ENCODE measurements around the gene RERG.

RERG gene

DNA sequence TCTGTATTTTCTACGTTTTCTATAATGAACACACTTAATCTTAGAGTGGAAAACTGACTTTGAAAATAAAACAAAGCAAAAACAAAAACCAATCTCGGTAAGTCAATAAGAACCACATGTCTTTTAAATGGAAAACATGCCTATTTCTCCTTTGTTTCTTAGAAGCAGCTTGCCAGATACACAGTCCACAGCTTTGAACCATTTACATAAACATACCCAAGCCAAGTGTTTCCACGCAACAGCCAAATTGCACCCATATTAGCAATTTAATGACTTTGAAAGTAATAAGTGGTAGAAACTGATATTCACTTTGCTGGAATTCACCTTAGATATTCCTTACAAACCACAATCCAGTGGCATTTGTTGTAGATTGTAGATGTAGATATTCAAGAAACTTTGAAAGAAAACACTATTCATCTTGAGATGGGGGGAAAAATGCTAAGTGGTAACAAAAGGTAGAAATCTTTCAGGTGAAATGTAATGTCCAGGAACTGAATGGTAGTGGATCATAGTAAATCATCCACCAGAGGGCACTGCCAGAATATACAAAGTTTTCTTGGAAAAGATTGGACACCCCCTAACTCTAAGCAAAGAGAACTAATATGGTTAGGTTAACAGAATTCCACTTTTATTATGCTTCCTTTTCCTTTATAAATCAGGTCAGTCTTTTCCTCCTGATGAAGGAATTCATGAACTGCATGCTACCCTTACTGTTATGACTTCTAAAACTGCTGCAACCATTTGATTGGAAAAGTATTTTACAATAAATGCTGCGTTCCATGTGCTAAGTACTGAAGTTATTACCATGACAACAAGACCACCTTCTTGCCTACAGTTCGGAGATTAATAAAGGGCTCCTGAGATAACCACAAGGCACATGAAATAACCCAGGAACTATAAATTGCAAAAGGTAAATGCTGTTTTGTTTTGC lies 69.8 kb downstream of the RERG start:
- Histone ChIP-seq H3K36me3 (ENCODE audit: control insufficient read depth, insufficient read depth, low read length) (no peaks in the 10 kb centered on the region), H3K27ac (ENCODE audit: low read length) (no peak overlapping the region), H3K27me3 (ENCODE audit: control insufficient read depth, insufficient read depth, low read length) (no peaks in the 10 kb centered on the region), H3K4me1 (ENCODE audit: control insufficient read depth, insufficient read depth, low read length) (no peaks in the 10 kb centered on the region), H3K4me3 (ENCODE audit: low read length) (no peak overlapping the region), H3K9me3 (ENCODE audit: control insufficient read depth, insufficient read depth, low read length) (no peaks in the 10 kb centered on the region)
- no peak for DNase-seq (ENCODE audit: low read depth, low spot score)
- no CpG with 5 or more reads among the region's 5 CpGs for WGBS (ENCODE audit: insufficient coverage, insufficient read length)

GRCh38 chr12:15146585-15146984 lies 74.6 kb downstream of the RERG start:
- H3K4me3 ChIP-seq (ENCODE audit: low read length), result no peak overlapping the region
- WGBS (ENCODE audit: insufficient coverage, insufficient read length), result no CpG with 5 or more reads among the region's 3 CpGs
- H3K4me1 ChIP-seq (ENCODE audit: control insufficient read depth, insufficient read depth, low read length), result no peaks in the 10 kb centered on the region
- no peaks in the 10 kb centered on the region for H3K36me3 ChIP-seq (ENCODE audit: control insufficient read depth, insufficient read depth, low read length)
- H3K9me3 ChIP-seq (ENCODE audit: control insufficient read depth, insufficient read depth, low read length), result no peaks in the 10 kb centered on the region
- no peaks in the 10 kb centered on the region for H3K27me3 ChIP-seq (ENCODE audit: control insufficient read depth, insufficient read depth, low read length)
- no peak for DNase-seq (ENCODE audit: low read depth, low spot score)
- no peak overlapping the region for H3K27ac ChIP-seq (ENCODE audit: low read length)

- no peak overlapping the region for H3K27ac ChIP-seq (ENCODE audit: low read length)
- DNase-seq (ENCODE audit: low read depth, low spot score), result no peak
- no peaks in the 10 kb centered on the region for H3K27me3 ChIP-seq (ENCODE audit: control insufficient read depth, insufficient read depth, low read length)
- no peaks in the 10 kb centered on the region for H3K9me3 ChIP-seq (ENCODE audit: control insufficient read depth, insufficient read depth, low read length)
- H3K4me1 ChIP-seq (ENCODE audit: control insufficient read depth, insufficient read depth, low read length), result no peaks in the 10 kb centered on the region
- H3K36me3 ChIP-seq (ENCODE audit: control insufficient read depth, insufficient read depth, low read length), result no peaks in the 10 kb centered on the region
- H3K4me3 ChIP-seq (ENCODE audit: low read length), result no peak overlapping the region
Observed at GRCh38 chr12:15143467-15143866, 77.8 kb downstream of the RERG start.

GRCh38 chr12:15142711-15143110 lies 78.5 kb downstream of the RERG start:
- Histone ChIP-seq H3K4me3 (ENCODE audit: low read length) (no peak overlapping the region), H3K27ac (ENCODE audit: low read length) (no peak overlapping the region), H3K4me1 (ENCODE audit: control insufficient read depth, insufficient read depth, low read length) (no peaks in the 10 kb centered on the region), H3K9me3 (ENCODE audit: control insufficient read depth, insufficient read depth, low read length) (no peaks in the 10 kb centered on the region), H3K36me3 (ENCODE audit: control insufficient read depth, insufficient read depth, low read length) (no peaks in the 10 kb centered on the region), H3K27me3 (ENCODE audit: control insufficient read depth, insufficient read depth, low read length) (no peaks in the 10 kb centered on the region)
- no peak for DNase-seq (ENCODE audit: low read depth, low spot score)
- no CpG with 5 or more reads among the region's 2 CpGs for WGBS (ENCODE audit: insufficient coverage, insufficient read length)

DNA sequence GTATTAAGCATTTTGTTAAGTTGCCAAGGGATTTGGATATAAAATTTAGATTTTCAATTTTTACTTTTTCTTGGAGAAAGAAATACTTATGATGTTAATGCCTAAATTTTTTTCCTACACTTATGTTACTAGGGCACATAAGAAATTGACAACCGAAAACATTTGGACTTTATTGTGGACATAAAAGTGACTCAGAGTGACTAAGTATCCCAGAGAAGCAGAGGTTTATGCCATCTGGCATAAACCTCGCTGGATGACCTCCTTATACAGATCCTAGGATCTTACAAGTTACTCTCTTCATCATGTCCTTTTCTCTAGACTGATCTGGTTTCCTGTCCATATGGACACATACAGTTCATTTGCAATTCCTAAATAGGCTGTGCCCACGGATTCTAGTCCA lies 89.8 kb downstream of the RERG start:
- H3K27me3 ChIP-seq (ENCODE audit: control insufficient read depth, insufficient read depth, low read length), result no peaks in the 10 kb centered on the region
- H3K9me3 ChIP-seq (ENCODE audit: control insufficient read depth, insufficient read depth, low read length), result no peaks in the 10 kb centered on the region
- H3K4me1 ChIP-seq (ENCODE audit: control insufficient read depth, insufficient read depth, low read length), result no peaks in the 10 kb centered on the region
- no peak for DNase-seq (ENCODE audit: low read depth, low spot score)
- no CpG with 5 or more reads among the region's 3 CpGs for WGBS (ENCODE audit: insufficient coverage, insufficient read length)
- no peaks in the 10 kb centered on the region for H3K36me3 ChIP-seq (ENCODE audit: control insufficient read depth, insufficient read depth, low read length)
- H3K27ac ChIP-seq (ENCODE audit: low read length), result no peak overlapping the region
- H3K4me3 ChIP-seq (ENCODE audit: low read length), result no peak overlapping the region

- Histone ChIP-seq H3K4me1 (ENCODE audit: control insufficient read depth, insufficient read depth, low read length) (no peaks in the 10 kb centered on the region), H3K27ac (ENCODE audit: low read length) (no peak overlapping the region), H3K27me3 (ENCODE audit: control insufficient read depth, insufficient read depth, low read length) (no peaks in the 10 kb centered on the region), H3K36me3 (ENCODE audit: control insufficient read depth, insufficient read depth, low read length) (no peaks in the 10 kb centered on the region), H3K4me3 (ENCODE audit: low read length) (no peak overlapping the region), H3K9me3 (ENCODE audit: control insufficient read depth, insufficient read depth, low read length) (no peaks in the 10 kb centered on the region)
- no peak for DNase-seq (ENCODE audit: low read depth, low spot score)
Observed at GRCh38 chr12:15130541-15130940, 90.7 kb downstream of the RERG start.

- no peak overlapping the region for H3K27ac ChIP-seq (ENCODE audit: low read length)
- H3K9me3 ChIP-seq (ENCODE audit: control insufficient read depth, insufficient read depth, low read length), result no peaks in the 10 kb centered on the region
- H3K4me1 ChIP-seq (ENCODE audit: control insufficient read depth, insufficient read depth, low read length), result no peaks in the 10 kb centered on the region
- H3K36me3 ChIP-seq (ENCODE audit: control insufficient read depth, insufficient read depth, low read length), result no peaks in the 10 kb centered on the region
- no peak overlapping the region for H3K4me3 ChIP-seq (ENCODE audit: low read length)
- no peaks in the 10 kb centered on the region for H3K27me3 ChIP-seq (ENCODE audit: control insufficient read depth, insufficient read depth, low read length)
- DNase-seq (ENCODE audit: low read depth, low spot score), result no peak
Observed at GRCh38 chr12:15123401-15123800, 97.8 kb downstream of the RERG start.

DNA sequence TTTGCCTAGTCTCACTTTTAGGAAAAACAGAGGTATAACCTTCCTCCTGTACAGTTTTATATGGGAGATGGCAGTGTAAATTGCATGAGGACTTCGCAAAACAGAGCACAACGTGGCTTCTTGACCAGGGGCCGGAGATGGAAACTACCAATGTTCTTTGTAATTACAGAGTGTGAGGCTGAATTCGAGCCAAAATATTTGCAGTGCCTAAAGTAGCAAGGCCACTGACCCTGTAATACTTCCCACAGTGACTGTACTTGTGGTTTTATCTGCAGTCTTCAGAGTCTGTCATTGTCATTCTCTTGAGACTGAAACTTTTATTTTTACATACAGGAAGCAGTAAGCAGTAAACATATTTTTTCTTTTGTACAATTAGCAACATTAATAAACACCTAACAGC lies 98.9 kb downstream of the RERG start:
- Histone ChIP-seq H3K27me3 (ENCODE audit: control insufficient read depth, insufficient read depth, low read length) (no peaks in the 10 kb centered on the region), H3K27ac (ENCODE audit: low read length) (no peak overlapping the region), H3K4me3 (ENCODE audit: low read length) (no peak overlapping the region), H3K4me1 (ENCODE audit: control insufficient read depth, insufficient read depth, low read length) (no peaks in the 10 kb centered on the region), H3K36me3 (ENCODE audit: control insufficient read depth, insufficient read depth, low read length) (no peaks in the 10 kb centered on the region), H3K9me3 (ENCODE audit: control insufficient read depth, insufficient read depth, low read length) (no peaks in the 10 kb centered on the region)
- no peak for DNase-seq (ENCODE audit: low read depth, low spot score)
- WGBS (ENCODE audit: insufficient coverage, insufficient read length), result no CpG with 5 or more reads among the region's 4 CpGs

DNA sequence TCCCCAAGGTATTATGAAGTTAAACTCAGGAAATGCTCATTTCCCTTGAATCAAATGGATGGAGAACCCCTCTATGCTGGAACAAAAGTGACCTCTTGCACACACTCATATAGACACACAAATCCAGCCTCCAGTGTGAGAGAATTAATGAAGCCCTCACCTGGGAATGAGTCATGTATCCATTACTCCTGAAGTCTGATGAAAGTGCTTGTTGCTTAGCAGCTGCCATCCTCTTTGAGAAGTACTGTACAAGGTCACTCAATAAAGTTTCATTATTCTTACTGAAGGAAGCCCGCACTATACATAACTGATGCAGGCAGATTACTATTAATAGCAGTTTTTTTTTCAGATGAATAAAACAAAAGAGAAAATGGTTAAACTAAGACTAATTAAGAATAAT lies 102.3 kb downstream of the RERG start:
- Histone ChIP-seq H3K36me3 (ENCODE audit: control insufficient read depth, insufficient read depth, low read length) (no peaks in the 10 kb centered on the region), H3K27ac (ENCODE audit: low read length) (no peak overlapping the region), H3K4me3 (ENCODE audit: low read length) (no peak overlapping the region), H3K4me1 (ENCODE audit: control insufficient read depth, insufficient read depth, low read length) (no peaks in the 10 kb centered on the region), H3K27me3 (ENCODE audit: control insufficient read depth, insufficient read depth, low read length) (no peaks in the 10 kb centered on the region), H3K9me3 (ENCODE audit: control insufficient read depth, insufficient read depth, low read length) (no peaks in the 10 kb centered on the region)
- WGBS (ENCODE audit: insufficient coverage, insufficient read length), result no CpG with 5 or more reads among the region's 1 CpG
- DNase-seq (ENCODE audit: low read depth, low spot score), result no peak

GRCh38 chr12:15116983-15117382 lies 104.2 kb downstream of the RERG start:
- Histone ChIP-seq H3K27ac (ENCODE audit: low read length) (no peak overlapping the region), H3K36me3 (ENCODE audit: control insufficient read depth, insufficient read depth, low read length) (no peaks in the 10 kb centered on the region), H3K4me3 (ENCODE audit: low read length) (no peak overlapping the region), H3K4me1 (ENCODE audit: control insufficient read depth, insufficient read depth, low read length) (no peaks in the 10 kb centered on the region), H3K27me3 (ENCODE audit: control insufficient read depth, insufficient read depth, low read length) (no peaks in the 10 kb centered on the region), H3K9me3 (ENCODE audit: control insufficient read depth, insufficient read depth, low read length) (no peaks in the 10 kb centered on the region)
- DNase-seq (ENCODE audit: low read depth, low spot score), result no peak
- WGBS (ENCODE audit: insufficient coverage, insufficient read length), result no CpG with 5 or more reads among the region's 1 CpG

- no CpG with 5 or more reads among the region's 4 CpGs for WGBS (ENCODE audit: insufficient coverage, insufficient read length)
Observed at GRCh38 chr12:15116086-15116485, 105.1 kb downstream of the RERG start.

More at GRCh38 chr12:15116086-15116485, 105.1 kb downstream of the RERG start:
- H3K27me3 ChIP-seq (ENCODE audit: control insufficient read depth, insufficient read depth, low read length), result no peaks in the 10 kb centered on the region
- H3K36me3 ChIP-seq (ENCODE audit: control insufficient read depth, insufficient read depth, low read length), result no peaks in the 10 kb centered on the region
- H3K27ac ChIP-seq (ENCODE audit: low read length), result no peak overlapping the region
- no peak overlapping the region for H3K4me3 ChIP-seq (ENCODE audit: low read length)
- H3K9me3 ChIP-seq (ENCODE audit: control insufficient read depth, insufficient read depth, low read length), result no peaks in the 10 kb centered on the region
- H3K4me1 ChIP-seq (ENCODE audit: control insufficient read depth, insufficient read depth, low read length), result no peaks in the 10 kb centered on the region
- DNase-seq (ENCODE audit: low read depth, low spot score), result no peak
